Endometrium (tissue), 2 donors: ENCODE data around the gene KRT33A.
A peak's percentile ranks its signal among the peaks of the same experiment; 100 is the strongest.
"Not testable (repeated sequence)": the region's sequence is repeated elsewhere in the genome, so short reads cannot be mapped to it uniquely, and the experiment has no call there.

Experiments
- FAIRE-seq: peaks from 2 replicates; lab custom pipeline; 2012; peaks lifted over from hg19 to GRCh38; lab: Jason Lieb, UNC
- donor health status: control.
- donor health status: control.

Gene KRT33A

GRCh38 chr17:41363881-41364280 lies 13.3 kb upstream of the KRT33A start:
- no peak for FAIRE-seq

DNA sequence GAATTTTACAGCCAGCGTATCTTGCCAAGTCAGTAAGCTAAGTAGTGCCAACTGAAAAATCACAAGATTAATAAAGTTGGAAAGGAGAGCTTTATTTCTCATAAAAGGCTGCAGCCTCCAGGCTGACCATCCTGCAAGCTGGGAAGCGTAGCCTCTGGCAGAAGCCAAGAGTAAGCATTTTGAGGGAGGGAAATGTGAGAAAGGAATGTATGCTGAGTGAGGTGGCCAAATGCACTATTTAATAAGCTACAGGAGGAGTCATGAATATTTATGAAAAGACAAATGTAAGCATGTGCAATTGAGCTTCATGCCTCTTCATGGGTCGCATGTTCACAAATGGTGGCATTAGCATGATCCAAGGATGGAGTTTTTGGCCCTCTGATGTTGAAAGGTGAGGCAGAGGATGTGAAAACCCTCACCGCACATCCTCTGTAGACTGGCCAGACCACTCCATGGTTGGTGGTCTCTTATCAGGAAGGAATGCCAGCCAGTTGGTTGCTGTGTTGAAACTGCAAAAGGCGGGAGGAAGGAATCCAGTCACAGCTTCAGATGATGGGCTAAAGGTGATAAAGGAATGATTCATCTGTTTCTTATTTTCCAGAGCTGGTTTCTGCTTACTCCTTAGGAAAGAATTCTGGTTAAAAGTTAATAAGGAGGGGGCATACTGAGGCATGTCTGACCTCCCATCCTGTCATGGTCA lies 9.8 kb upstream of the KRT33A start:
- FAIRE-seq, result no peak

GRCh38 chr17:41354536-41354935 lies 3.9 kb upstream of the KRT33A start:
- FAIRE-seq, result no peak

DNA sequence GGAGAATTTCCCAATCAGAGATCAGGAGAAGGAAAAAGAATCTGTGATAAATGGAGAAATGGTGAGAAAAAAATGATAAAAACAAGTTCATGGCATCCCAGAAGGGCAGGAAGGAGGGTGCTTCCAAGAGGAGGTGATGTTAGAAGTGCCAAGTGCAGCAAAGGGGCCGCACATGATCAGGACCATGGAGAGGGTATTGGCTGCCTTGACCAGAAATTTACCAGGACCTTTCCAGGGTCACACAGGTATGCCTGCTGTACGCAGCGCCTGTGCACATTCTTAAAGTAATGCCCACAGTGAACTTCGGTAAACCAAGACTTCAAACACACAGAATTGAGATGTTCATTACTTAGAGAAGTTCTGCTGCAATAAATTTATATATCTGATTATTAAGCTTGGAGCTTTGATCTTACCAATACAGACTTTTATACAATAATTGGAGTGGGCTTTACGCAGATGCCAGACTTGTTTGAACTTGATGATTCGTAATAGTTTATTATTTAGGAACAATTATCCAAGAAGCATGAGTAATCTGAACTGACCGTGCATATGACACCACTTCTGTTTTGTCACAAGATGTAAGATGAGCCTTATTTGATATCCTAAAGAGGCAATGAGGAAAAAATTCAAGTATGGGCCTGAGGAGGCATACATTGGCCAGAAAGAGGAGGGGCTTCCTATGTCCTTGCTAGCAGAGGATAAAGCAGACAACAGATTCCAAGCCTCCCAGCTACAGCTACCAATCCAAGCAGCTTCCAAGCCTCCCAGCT lies 2.2 kb upstream of the KRT33A start:
- FAIRE-seq, result no peak

GRCh38 chr17:41351177-41351576 lies 549 bp upstream of the KRT33A start:
- FAIRE-seq, result no peak

- FAIRE-seq, result no peak
These were observed 2.5 kb downstream of the KRT33A start for GRCh38 chr17:41347869-41348760.

DNA sequence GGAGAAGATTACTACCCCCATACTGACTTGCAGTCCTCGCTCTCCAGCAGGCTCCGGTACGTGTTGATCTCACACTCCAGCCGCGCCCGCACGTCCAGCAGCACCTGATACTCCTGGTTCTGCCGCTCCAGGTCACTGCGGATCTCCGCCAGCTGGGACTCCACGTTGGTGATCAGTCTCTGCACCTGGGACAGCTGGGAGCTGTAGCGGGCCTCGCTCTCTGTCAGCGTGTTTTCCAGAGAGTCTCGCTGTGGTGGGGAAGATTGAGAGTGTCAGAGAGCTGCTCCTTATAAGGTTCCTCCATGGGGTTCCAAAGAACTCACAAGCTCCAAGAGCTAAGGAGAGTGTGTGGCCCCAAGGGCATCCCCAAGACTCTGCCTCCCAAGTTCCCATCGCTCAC lies 4.2 kb downstream of the KRT33A start:
- not testable (repeated sequence) for FAIRE-seq

GRCh38 chr17:41345992-41346391 lies 4.6 kb downstream of the KRT33A start:
- no peak for FAIRE-seq

DNA sequence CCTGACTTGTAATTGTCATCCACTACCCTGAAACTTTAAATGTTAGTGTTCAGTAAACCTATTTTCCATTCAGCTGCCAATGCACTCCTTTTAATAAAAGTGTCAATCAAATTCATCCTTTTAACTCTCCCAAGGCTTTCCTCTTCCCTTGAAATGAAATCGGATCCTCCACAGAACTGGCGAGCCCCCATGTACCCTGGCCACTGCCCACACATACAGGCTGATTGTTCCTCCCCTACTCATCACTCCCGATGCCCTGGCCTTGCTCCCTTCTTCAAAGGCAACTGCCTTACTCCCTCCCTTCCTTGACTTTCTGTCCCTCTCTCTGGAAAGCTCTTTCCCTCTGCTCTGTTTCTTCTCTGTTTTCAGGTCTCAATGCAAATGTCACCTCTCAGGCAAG lies 7.6 kb downstream of the KRT33A start:
- FAIRE-seq, result no peak

DNA sequence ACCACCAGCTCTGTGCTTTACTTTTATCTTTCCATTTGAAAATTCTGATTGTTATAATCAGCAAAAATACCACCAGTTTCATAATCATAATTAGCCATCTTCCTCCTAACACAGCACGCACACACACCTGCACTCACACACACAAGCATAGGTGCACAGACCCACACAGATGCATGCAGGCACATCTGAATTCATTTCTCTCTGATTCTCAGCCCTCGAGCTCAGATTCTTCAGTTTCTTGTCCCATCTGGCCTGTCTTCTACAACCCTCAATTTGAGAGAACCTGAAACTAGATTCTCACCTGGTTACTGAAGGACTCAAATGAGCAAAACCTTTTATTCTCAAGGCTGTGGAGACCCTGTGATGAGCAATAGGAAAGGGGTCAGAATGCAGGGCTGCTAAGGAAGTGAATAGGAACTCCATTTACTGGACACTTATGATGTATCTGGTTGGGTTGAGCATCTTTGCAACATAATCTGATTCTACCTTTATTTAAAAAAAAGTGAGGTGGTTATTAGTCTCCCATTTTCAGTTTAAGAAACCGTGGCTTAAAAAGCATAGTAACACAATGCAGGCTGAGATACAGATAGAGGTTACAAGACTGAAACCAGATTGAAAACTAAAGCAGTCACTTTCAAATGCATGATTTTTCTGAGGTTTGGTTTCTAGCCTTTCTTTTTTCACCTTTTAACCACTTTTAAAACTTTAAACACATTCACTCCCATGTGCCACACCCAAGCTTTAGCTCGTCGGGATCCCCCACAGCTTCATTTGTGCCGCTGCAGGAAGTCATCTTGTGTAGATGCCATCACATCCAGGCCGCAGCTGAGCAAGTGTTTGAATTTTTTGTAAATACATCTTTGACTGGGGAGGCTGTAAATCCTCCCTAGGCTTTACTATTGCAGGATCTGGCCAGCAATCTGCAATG lies 9.4 kb downstream of the KRT33A start:
- FAIRE-seq, result no peak

DNA sequence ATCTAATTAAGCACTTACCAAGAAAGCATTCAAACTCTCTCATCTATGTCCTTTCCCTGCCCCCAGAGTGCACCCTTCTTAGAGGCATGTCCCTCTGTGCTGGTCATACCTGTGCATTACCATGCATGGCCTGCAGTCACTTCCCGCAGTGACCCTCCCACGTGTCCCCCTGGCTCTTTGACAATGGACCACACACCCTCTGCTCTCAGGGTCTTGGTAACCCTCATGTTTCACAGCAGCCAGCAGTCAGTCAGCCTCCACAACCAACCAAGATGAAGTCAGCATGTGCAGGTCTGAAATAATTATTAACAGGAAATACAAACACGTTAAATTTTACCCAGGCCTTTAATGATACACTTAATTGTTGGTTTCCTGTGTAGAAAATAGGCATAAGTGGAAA lies 10.1 kb downstream of the KRT33A start:
- FAIRE-seq, result no peak

DNA sequence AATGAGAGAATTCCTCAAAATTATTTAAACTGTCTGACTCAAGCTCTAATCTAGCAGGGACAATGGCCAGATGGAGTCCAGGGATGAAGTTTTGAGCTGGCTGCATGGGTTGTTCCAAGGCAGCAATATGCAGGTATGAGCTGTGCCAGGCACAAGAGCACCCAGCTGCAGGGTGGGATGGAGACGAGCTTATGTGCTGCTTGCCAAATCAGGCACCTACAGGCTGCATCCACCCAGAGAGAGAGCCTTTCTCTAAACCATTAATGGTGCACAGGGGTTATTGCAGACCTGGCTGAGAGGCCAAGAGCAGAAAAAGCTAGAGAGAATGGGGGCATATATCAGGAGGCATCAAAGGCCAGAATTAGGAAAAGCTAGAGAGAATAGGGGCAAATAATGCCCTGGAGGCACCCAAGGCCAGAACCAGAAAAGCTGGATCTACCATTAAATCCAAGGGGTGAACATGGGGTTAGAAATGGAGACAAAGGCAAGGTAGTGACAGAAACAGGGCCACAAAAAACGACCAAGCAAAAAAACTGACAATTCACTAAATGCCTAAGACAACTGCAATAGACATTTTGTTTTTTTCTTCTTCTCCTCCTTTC lies 11.0 kb downstream of the KRT33A start:
- FAIRE-seq, result no peak

- peak; percentile 50 for FAIRE-seq
These were observed 11.6 kb downstream of the KRT33A start for GRCh38 chr17:41338961-41339485.

DNA sequence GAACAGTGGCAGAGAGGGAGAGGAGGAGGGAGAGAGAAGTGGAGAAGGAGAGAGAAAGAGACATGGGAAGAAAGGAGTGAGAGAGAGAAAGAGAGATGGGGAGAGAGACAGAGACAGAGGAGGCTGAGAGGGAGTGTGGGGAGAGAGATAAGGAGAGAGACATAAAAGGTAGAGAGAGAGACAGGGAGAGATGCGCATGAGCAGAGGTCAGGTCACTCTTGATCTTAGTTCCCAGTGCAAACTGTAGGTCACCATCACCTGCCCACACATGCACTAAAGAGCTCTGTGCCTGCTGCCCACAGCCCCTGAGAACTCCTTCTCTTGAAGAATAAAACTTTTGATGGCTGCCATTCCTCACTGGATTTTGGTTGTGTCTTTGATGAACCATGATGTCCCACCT lies 14.9 kb downstream of the KRT33A start:
- no peak for FAIRE-seq

GRCh38 chr17:41334385-41335305 lies 16.0 kb downstream of the KRT33A start:
- FAIRE-seq, result no peak

DNA sequence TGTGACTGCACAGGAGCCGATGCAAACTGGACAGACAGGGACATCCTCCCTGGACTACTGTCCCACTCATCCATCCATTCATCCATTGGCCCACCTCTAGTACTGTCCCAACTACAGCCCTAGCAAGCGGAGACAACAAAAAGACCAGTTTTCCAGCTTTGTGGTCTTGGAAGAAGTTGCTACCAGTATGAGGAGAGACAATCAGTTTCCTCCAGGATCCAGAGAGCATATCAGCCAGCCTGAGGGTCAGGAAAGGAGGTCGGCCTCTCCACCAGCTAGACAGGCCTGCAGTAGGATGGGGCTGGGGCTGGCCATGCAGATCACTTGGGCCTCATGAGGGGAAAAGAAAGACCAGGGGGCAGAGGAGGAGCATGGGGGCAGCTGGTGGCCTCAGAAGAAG lies 16.8 kb downstream of the KRT33A start:
- no peak for FAIRE-seq

GRCh38 chr17:41333098-41333497 lies 17.5 kb downstream of the KRT33A start:
- FAIRE-seq, result no peak

DNA sequence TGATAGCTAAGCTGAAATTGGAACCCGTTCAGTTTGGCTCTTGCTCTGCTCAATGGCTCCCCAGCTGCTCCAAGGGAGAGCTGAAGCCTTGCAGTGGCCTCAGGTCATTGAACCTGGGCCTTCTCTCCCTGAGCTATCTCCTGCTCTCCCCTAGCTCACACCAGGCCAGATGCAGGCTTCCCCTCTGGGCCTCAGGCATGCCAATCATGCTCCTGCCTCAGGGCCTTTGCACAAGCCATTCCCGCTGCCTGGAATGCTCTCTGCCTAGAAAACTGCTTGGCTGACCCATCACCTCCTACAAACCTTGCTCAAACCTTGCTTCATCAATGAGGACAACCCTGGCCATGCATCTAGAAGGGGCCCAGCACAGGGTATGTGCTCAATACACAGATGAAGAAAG lies 18.4 kb downstream of the KRT33A start:
- no peak for FAIRE-seq

DNA sequence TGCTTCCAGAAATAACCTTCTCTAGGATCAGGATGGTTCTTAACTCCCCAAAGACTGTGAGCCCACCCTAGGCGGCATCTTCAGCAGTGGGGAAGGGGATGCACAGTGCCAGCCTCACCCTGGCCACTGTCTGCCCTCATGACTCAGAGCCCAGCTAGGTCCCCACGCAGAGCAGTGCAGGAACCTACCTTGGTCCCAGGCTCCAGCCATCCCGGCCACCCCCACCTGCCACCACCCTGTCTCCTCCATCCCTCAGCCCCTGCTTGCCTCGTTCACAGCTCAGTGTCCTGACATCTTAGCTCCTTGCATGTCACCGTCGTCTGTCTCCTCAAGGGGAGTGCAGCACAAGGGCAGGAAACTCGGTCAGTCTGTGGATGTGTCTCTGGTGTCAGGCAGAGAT lies 19.0 kb downstream of the KRT33A start:
- FAIRE-seq, result no peak
